ENCODE data around the gene ZBTB8A. TPM values are rescaled to one million over a fixed set of nuclear protein-coding genes. Genes with fewer than 3 reads are reported as not detected.

ZBTB8A gene
- total and polyA plus RNA-seq, 2 experiments from 2014 or later, result 4.4 to 5.7 TPM

- Histone ChIP-seq H3K36me3 (peaks cover 1% of the 10 kb centered on the region), H3K27me3 (no peaks in the 10 kb centered on the region), H3K4me1 (ENCODE audit: low read depth) (no peaks in the 10 kb centered on the region), H3K9me3 (ENCODE audit: low read depth) (no peaks in the 10 kb centered on the region), H3K4me3 (no peak overlapping the region), H3K27ac (no peak overlapping the region)
- no peak for DNase-seq (ENCODE audit: low read depth in 1 of 2, low spot score in 1 of 2)
- no peak for TF ChIP-seq CTCF (IDR thresholded peaks at IDR 0.05; ENCODE audit: low read depth, low read length)
These were observed 108.3 kb downstream of the ZBTB8A start for GRCh38 chr1:32647308-32648134.

DNA sequence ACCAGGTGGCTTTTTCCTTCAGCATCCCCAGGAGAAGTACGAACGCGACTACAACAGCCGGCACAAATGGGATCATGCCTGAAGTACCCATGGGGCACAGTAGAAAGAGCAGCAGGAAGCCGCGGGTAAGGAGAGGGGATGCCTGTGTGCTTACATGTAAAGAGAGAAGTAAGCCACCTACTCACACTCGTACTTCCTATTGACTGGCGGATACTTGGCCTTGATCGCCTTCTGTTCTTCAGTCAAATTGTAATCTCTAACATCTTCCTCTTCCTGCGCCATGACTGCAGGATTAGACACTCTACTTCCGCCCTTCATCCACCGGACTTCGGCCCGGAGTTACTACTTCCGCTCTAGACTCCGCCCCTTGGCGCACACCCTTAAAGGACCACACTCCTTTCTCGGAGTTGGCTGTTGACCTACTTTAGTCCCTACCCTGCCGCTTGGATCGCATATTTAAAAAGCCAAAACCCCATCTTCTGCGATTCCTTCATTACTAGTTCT lies 111.1 kb downstream of the ZBTB8A start, which contains the start of gene ZBTB8OS:
Gene ZBTB8OS, minus strand, starts transcription at position 303 of the 504 bp plus-strand sequence. Its CDS starts 21 bp downstream, at position 282.
- no peaks in the 10 kb centered on the region for H3K4me1 ChIP-seq (ENCODE audit: low read depth)
- peak; percentile 93 to 95 for DNase-seq (ENCODE audit: low read depth in 1 of 2, low spot score in 1 of 2)

DNA sequence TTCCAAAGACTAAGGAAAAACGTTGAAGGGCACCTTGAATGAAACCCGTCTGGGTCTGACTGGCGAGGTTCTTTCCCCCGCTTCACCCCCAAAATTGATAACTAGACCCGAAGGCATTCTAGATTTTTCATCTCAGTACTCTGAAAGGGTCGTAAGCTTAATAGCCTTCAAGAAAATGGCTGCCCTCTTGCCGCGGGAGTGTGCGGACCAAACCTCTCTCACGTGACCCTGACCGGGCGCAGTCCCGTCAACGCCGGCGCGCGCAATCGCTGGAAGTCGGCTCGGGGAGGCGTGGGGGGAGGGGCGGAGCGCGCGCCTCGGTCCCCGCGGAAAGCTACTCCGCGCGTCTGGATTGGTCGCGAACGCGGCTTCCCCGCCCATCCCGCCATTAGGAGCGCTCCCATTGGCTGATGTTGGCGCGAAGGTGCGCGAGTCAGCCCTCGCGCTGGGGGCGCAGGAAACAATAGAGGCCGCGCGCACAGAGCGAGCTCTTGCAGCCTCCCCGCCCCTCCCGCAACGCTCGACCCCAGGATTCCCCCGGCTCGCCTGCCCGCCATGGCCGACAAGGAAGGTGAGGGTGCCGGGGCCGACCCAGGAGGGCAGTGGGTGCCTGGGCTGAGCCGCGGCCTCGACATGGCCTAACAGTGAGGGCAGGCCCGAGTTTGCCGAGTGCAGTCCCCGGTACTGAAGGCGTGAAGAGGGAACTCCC lies 111.7 kb downstream of the ZBTB8A start, which contains the start of gene RBBP4:
Gene RBBP4, plus strand, starts transcription at position 457 of the 709 bp plus-strand sequence. Its CDS starts 99 bp downstream, at position 556.
- peak; percentile 97 to 99 for DNase-seq (ENCODE audit: low read depth in 1 of 2, low spot score in 1 of 2)
- TF ChIP-seq CTCF (IDR thresholded peaks at IDR 0.05; ENCODE audit: low read depth, low read length), result no peak
- Histone ChIP-seq H3K4me1 (ENCODE audit: low read depth) (no peaks in the 10 kb centered on the region), H3K27ac (peak within 1 kb of the TSS; percentile 99), H3K36me3 (peaks cover 28% of the 10 kb centered on the region), H3K4me3 (peak within 1 kb of the TSS; percentile 85), H3K27me3 (no peaks in the 10 kb centered on the region), H3K9me3 (ENCODE audit: low read depth) (no peaks in the 10 kb centered on the region)

More for the DNA sequence above, 111.1 kb downstream of the ZBTB8A start, which contains the start of gene ZBTB8OS:
- H3K36me3 ChIP-seq, result peaks cover 24% of the 10 kb centered on the region
- H3K27me3 ChIP-seq, result no peaks in the 10 kb centered on the region
- peak within 1 kb of the TSS; percentile 99 for H3K27ac ChIP-seq
- no peaks in the 10 kb centered on the region for H3K9me3 ChIP-seq (ENCODE audit: low read depth)
- H3K4me3 ChIP-seq, result peak within 1 kb of the TSS; percentile 85
- no peak for TF ChIP-seq CTCF (IDR thresholded peaks at IDR 0.05; ENCODE audit: low read depth, low read length)

DNA sequence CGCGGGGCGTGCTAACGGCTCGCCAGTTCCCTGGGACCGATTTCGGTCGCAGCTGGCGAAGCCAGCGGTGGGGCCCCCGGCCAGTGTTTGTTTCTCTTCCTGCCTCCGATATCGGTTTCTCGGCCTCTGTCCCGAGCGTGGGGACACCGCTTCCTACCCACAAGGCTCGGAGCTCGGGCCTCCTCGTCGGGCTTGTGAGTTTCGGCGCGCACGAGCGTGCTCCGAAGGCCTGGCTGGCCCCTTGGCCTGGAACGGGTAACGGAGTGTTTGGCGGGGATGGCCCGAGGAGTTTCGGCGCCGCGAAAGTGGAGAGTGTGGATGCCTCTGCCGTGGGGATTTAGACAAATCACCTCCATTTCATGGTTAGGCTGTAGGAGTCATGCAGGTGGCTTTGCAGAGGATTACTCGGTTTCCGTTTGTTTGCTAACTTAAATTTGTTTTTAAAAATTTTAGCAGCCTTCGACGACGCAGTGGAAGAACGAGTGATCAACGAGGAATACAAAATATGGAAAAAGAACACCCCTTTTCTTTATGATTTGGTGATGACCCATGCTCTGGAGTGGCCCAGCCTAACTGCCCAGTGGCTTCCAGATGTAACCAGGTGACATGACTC lies 112.3 kb downstream of the ZBTB8A start:
- Histone ChIP-seq H3K9me3 (ENCODE audit: low read depth) (no peaks in the 10 kb centered on the region), H3K27me3 (no peaks in the 10 kb centered on the region), H3K4me1 (ENCODE audit: low read depth) (no peaks in the 10 kb centered on the region), H3K27ac (peak overlapping the region; percentile 99), H3K36me3 (peaks cover 33% of the 10 kb centered on the region), H3K4me3 (peak overlapping the region; percentile 74)
- no peak for DNase-seq (ENCODE audit: low read depth in 1 of 2, low spot score in 1 of 2)
- TF ChIP-seq CTCF (IDR thresholded peaks at IDR 0.05; ENCODE audit: low read depth, low read length), result no peak

Data from cardiac muscle cell (in vitro differentiated cells and primary cell).